Motor neuron (in vitro differentiated cells): Measurements from ENCODE around the gene MEF2B. TPM values are rescaled to one million over a fixed set of nuclear protein-coding genes. Genes with fewer than 3 reads are reported as not detected.
"Not testable (repeated sequence)": the region's sequence is repeated elsewhere in the genome, so short reads cannot be mapped to it uniquely, and the experiment has no call there.

Experiments used
- ATAC-seq, 8 experiments: fragments of 200-7000 bp; cut with Tn5 transposase; replicated peaks in 6 of 8; 2 replicates each; pipeline ENCODE4 v1.8.0; 2021; ENCODE audit warnings: mild to moderate bottlenecking in 8 of 8, moderate library complexity in 8 of 8
- H3K27ac ChIP-seq, 2 donors: fragments of 250-450 bp; sonication (Bioruptor Pico); 2 replicates each; pipeline ENCODE4 v1.9.0; 2021; ENCODE audit warnings: antibody characterized with exemption in 2 of 2, mild to moderate bottlenecking in 2 of 2, moderate library complexity in 1 of 2
- H3K4me1 ChIP-seq, 2 donors: fragments of 250-450 bp; sonication (Bioruptor Pico); replicated peaks in 1 of 2; 2 replicates each; pipeline ENCODE4 v1.6.1; 2021; ENCODE audit warnings: antibody characterized with exemption in 2 of 2, mild to moderate bottlenecking in 2 of 2, moderate library complexity in 1 of 2
- H3K4me3 ChIP-seq, 5 donors: fragments of 250-450 bp; sonication (Bioruptor Pico); 2 replicates each; pipeline ENCODE4 v1.9.0; 2021; ENCODE audit warnings: antibody characterized with exemption in 5 of 5, mild to moderate bottlenecking in 5 of 5, moderate library complexity in 4 of 5
- whole genome bisulfite sequencing, 10 experiments: fragments of 450-650 bp; shearing (Covaris generic); methylation state at CpG; one replicate each; pipeline ENCODE4 v1.0.0; 2022; 5-methylcytosine and 5-hydroxymethylcytosine counted together
- in situ Hi-C, 9 experiments: fragments of 400-800 bp; cut with MboI; loops; one replicate each; pipeline ENCODE4 v1.15.0; 2021; ENCODE audit warnings: low sequenced_read_pairs in 9 of 9, low pct_unique_long_range_greater_than_20kb in 2 of 9; ENCODE audit not compliant: unreplicated experiment in 9 of 9
- total RNA-seq, 8 experiments: library from RNA; unstranded; fragments of 300-600 nt; gene quantifications; 2 replicates each; pipeline versions ENCODE4 v1.2.3 to v1.2.4, GENCODE V29; 2022

Gene MEF2B
- total RNA-seq, 8 experiments from 2014 or later: 0.20 to 2.5 (median 0.66) TPM; not detected in 1

DNA sequence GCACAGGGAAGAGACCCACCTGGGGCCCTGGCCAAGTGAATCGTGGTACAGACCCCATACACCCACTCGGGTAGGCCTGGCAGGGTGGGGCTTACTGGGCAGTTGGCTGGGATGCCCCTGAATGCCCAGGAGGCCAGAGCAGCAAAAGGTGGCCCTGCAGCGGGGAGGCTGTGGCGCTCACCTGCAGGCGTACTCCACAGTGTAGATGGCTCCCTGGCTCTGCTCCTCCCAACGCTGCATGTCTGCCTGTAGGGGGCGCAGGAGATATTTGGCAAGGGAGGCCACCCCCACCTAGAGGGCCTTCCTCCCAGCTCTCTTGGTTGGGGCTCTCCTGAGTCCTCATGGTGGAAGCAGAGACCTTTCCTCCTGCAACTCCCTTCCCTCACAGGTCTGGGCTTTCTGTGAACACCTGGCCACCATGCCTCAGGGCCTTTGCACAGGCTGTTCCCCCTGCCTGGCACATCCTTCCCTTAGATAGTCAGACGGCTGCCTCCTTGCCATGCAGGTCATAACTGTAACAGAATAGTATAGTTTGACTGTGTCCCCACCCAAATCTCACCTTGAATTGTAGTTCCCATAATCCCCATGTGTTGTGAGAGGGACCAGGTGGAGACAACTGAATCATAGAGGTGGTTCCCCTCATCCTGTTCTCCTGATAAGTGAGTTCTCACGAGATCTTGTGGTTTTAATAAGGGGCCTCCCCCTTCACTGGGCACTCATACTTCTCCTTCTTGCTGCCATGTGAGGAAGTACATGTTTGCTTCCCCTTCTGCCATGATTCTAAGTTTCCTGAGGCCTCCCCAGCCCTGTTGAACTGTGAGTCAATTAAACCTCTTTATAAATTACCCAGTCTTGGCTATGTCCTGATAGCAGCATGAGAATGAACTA, 16.0 kb upstream of the MEF2B start:
- ATAC-seq: peak in 6 of 8 experiments; percentile 13 to 100 (median 66)
- no peak overlapping the region for H3K4me3 ChIP-seq
- no peak overlapping the region for H3K27ac ChIP-seq
- in situ Hi-C loops: no loop called here
- WGBS, 10 experiments: 72 to 100% (median 80%) methylated on average over 1 to 5 of the region's 9 CpGs; no CpG with 5 or more reads in 7 of the 10 experiments
- peaks cover 2 to 4% of the 10 kb centered on the region in 2 donors for H3K4me1 ChIP-seq

DNA sequence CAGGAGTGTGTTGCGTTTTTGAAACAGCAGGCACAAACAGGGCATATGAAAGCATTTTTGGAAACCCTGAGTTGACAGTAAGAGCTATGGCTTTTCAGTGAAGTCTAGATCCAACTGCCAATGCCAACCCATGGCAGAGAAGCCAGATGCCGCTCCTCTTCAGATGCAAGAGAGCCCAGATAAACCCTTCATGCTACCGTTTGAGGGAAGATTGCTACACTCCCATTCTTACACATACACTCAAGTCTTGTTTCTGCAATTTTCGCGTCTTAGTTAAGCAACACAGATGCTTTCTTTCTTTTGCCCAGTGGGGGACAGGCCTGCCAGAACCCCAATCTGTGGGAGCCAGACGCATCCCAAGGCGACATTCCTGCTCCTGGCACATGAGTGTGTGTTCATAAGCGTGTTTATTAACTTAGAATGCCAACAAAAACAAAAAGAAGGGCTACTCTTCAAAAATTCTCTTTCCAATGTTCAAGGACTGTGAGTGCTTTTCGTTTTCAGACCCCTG, 11.5 kb upstream of the MEF2B start:
- Histone ChIP-seq H3K4me3 (no peak overlapping the region), H3K27ac (no peak overlapping the region), H3K4me1 (no peaks in the 10 kb centered on the region)
- 68 to 100% (median 91%) methylated on average over 1 to 8 of the region's 9 CpGs; no CpG with 5 or more reads in 2 of the 10 experiments for WGBS, 10 experiments
- no peak for ATAC-seq
- in situ Hi-C loops: no loop called here

- in situ Hi-C loops: no loop called here
- H3K4me1 ChIP-seq: no peaks in the 10 kb centered on the region
- 50 to 100% (median 91%) methylated on average over 1 to 7 of the region's 17 CpGs; no CpG with 5 or more reads in 2 of the 10 experiments for WGBS, 10 experiments
- H3K4me3 ChIP-seq: no peak overlapping the region
- no peak overlapping the region for H3K27ac ChIP-seq
- peak in 2 of 8 experiments; percentile 12 to 71 for ATAC-seq
Measured at GRCh38 chr19:19179548-19180441, 9.7 kb upstream of the MEF2B start.

GRCh38 chr19:19176950-19177349, 6.9 kb upstream of the MEF2B start:
- WGBS, 10 experiments: 75 to 100% (median 80%) methylated on average over 1 to 4 of the region's 8 CpGs; no CpG with 5 or more reads in 6 of the 10 experiments
- ATAC-seq: no peak
- Histone ChIP-seq H3K4me1 (peaks cover 0 to 4% of the 10 kb centered on the region in 2 donors), H3K27ac (no peak overlapping the region), H3K4me3 (no peak overlapping the region)
- in situ Hi-C loops: no loop called here

DNA sequence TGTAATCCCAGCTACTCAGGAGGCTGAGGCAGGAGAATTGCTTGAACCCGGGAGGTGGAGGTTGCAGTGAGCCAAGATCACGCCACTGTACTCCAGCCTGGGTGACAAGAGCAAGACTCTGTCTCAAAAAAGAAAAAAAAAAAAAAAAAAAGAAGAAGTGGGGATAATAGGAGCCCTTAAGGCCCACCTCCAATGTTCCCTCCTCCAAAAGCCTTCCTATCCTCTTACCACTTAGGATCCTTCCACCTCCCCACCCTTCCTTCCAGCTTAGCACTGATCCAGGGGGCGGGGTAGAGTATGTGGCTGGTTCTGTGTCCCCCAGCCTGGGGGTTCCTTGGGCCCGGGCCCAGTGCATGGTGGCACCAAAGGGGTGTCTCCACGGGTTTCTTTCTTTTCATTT, 3.2 kb upstream of the MEF2B start:
- ATAC-seq, H3K4me1 ChIP-seq, H3K4me3 ChIP-seq, H3K27ac ChIP-seq: not testable (repeated sequence)
- 53 to 100% (median 76%) methylated on average over 1 to 2 of the region's 5 CpGs; no CpG with 5 or more reads in 3 of the 10 experiments for WGBS, 10 experiments
- in situ Hi-C loops: loop anchor here in 1 of 9 experiments (25.0 kb wide), 1 partner anchor 314 kb away; no protein-coding TSS in a partner anchor

- peak in 5 of 8 experiments; percentile 7 to 51 (median 41) for ATAC-seq
- H3K27ac ChIP-seq: no peak overlapping the region
Measured at GRCh38 chr19:19171821-19172532, 1.9 kb upstream of the MEF2B start.

DNA sequence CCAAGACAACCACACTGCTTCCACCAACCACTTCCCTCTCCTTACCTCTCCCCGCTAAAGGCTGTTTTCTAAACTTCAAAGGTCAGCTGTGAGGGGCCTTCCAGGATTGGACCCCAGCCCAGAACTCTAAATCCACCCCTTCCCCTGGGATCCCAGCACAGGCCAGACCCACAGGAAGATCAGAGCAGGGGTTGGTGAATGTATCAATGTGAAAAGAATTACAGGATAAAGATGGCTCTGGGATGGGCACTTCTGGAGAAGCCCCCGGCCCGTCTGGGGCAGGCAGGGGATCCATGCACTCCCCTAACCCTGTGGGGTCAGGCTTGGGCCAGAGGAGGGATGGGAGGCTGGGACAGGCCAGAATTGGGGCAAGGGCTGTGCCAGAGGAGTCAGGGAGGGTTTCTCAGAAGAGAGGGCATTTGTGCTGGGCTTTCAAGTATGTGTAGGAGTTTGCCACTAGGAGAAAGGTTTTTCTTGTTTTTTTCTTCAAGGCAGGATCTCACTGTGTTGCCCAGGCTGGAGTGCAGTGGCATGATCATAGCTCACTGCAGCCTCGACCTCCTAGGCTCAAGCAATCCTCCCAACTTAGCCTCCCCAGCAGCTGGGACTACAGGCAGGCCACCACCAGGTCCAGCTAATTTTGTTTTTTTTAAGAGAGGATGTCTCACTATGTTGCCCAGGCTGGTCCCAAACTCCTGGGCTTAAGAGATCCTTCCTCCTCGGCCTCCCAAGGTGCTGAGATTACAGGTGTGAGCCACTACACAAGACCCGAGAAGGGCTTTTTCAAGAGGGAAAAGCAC, 1.0 kb upstream of the MEF2B start:
- Histone ChIP-seq H3K4me1 (peaks cover 7% of the 10 kb centered on the region in 2 donors), H3K27ac (no peak overlapping the region), H3K4me3 (no peak overlapping the region)
- in situ Hi-C loops: loop anchor here in 1 of 9 experiments (25.0 kb wide), 1 partner anchor 316 kb away; no protein-coding TSS in a partner anchor
- ATAC-seq: no peak
- WGBS, 10 experiments: 80 to 92% (median 88%) methylated on average over 1 to 4 of the region's 6 CpGs; no CpG with 5 or more reads in 6 of the 10 experiments

More at GRCh38 chr19:19171821-19172532, 1.9 kb upstream of the MEF2B start:
- Histone ChIP-seq H3K4me3 (no peak overlapping the region), H3K4me1 (peaks cover 7% of the 10 kb centered on the region in 2 donors)
- 0 to 50% methylated on average over 1 to 3 of the region's 8 CpGs; no CpG with 5 or more reads in 8 of the 10 experiments for WGBS, 10 experiments
- in situ Hi-C loops: loop anchor here in 1 of 9 experiments (25.0 kb wide), 1 partner anchor 315 kb away; no protein-coding TSS in a partner anchor

- in situ Hi-C loops: loop anchor here in 1 of 9 experiments (25.0 kb wide), 1 partner anchor 318 kb away; no protein-coding TSS in a partner anchor
- Histone ChIP-seq H3K4me1 (peaks cover 7% of the 10 kb centered on the region in 2 donors), H3K27ac (no peak overlapping the region), H3K4me3 (peak overlapping the region in 3 of 5 donors; percentile 15 to 28 (median 24))
- 0 to 81% (median 76%) methylated on average over 1 to 5 of the region's 9 CpGs; no CpG with 5 or more reads in 4 of the 10 experiments for WGBS, 10 experiments
- ATAC-seq: peak in 3 of 8 experiments; percentile 7 to 17 (median 15)
Measured at GRCh38 chr19:19169236-19170052, 619 bp downstream of the MEF2B start.

DNA sequence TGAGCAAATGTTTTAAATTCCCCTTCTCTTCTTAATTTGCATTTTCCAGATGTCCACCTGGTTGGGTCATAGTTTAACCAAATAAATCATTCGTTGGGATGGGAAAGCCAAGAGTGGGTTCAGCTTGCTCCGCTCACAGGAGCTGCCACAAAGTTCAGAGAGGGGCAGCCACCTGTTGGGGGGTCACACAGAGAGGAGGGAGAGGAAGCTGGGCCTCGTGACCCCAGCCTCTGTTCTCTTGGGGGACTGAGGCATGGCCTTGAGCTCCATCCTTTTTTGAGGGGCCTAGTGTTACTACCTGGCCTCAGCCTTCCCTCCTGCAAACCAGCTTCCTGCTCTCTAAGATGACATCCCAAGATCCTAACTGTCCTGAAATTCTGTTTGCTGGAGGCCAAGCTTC, 2.5 kb downstream of the MEF2B start:
- in situ Hi-C loops: loop anchor here in 1 of 9 experiments (25.0 kb wide), 1 partner anchor 320 kb away; no protein-coding TSS in a partner anchor
- Histone ChIP-seq H3K27ac (no peak overlapping the region), H3K4me1 (peaks cover 7% of the 10 kb centered on the region in 2 donors), H3K4me3 (no peak overlapping the region)
- WGBS, 10 experiments: 43 to 86% (median 75%) methylated on average over 1 to 3 of the region's 3 CpGs; no CpG with 5 or more reads in 5 of the 10 experiments
- no peak for ATAC-seq

DNA sequence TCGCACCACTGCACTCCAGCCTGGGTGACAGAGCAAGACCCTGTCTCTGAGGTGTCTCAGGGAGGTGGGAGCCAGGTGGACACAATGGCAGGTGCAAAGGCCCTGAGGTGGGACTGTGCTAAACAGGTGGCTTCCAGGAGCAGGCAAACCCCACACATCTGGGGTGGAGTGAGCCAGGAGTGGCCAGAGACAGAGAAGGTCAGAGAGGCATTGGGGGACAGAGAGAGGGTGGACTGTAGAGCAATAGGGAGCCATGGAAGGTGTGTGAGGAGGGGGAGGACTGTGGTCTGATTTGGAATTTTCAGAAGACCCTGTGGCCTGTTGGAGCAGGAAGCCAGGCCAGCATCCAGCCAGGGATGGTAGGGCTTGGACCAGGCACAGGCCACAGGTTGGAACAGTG, 4.7 kb downstream of the MEF2B start:
- ATAC-seq: no peak
- H3K4me1 ChIP-seq: peaks cover 0 to under 1% of the 10 kb centered on the region in 2 donors

More for the DNA sequence above, 4.7 kb downstream of the MEF2B start:
- H3K4me3 ChIP-seq: no peak overlapping the region
- in situ Hi-C loops: loop anchor here in 1 of 9 experiments (25.0 kb wide), 1 partner anchor 322 kb away; no protein-coding TSS in a partner anchor
- H3K27ac ChIP-seq: no peak overlapping the region
- WGBS, 10 experiments: 100% methylated on average over 1 of the region's 1 CpG; no CpG with 5 or more reads in 9 of the 10 experiments
